Measurements from ENCODE around the gene MICU2.

GRCh38 chr13:21619633-21620220 is 15.8 kb upstream of the MICU2 start:
- TF ChIP-seq POLR2AphosphoS5 (IDR thresholded peaks at IDR 0.05; ENCODE audit: insufficient read depth in 1 of 2, low read depth in 1 of 2) (no peak), CTCF (IDR thresholded peaks at IDR 0.05) (no peak)
